Adipose tissue (tissue), 3 donors: ENCODE results near the gene DOCK1. TPM values are rescaled to one million over a fixed set of nuclear protein-coding genes. Genes with fewer than 3 reads are reported as not detected.

ENCODE experiments used
- H3K27ac ChIP-seq: one replicate; pipeline ENCODE4 v1.5.1; 2013; ENCODE audit warnings: low read depth, low read length
- WGBS, 3 donors: extraction: QIAGEN DNeasy Blood & Tissue Kit; methylation state at CpG; one replicate each; pipeline ENCODE4 v1.1.7; 2013; 5-methylcytosine and 5-hydroxymethylcytosine counted together
- polyA plus RNA-seq, 3 donors: library from polyadenylated mRNA; stranded (reverse); fragments of 200-250 nt; gene quantifications; one replicate each; pipeline ENCODE4 v1.2.3, GENCODE V29; 2013
- donor health status: healthy with polysubstance abuse.
- donor health status: Bipolar disorder and iron deficiency.
- donor health status: healthy.

DOCK1 gene
- polyA plus RNA-seq, 3 donors = 9.5 to 21.6 (median 21.5) TPM

GRCh38 chr10:127014671-127015070, 109.4 kb downstream of the DOCK1 start:
- H3K27ac ChIP-seq = no peak overlapping the region
- WGBS, 3 donors = 82 to 90% (median 89%) methylated on average over 4 of the region's 4 CpGs

GRCh38 chr10:127015373-127015772, 110.1 kb downstream of the DOCK1 start:
- 95 to 96% (median 95%) methylated on average over 12 of the region's 12 CpGs for WGBS, 3 donors
- no peak overlapping the region for H3K27ac ChIP-seq

- 89 to 96% (median 94%) methylated on average over 11 of the region's 11 CpGs for WGBS, 3 donors
- no peak overlapping the region for H3K27ac ChIP-seq
These were observed 111.1 kb downstream of the DOCK1 start for GRCh38 chr10:127016331-127016730.

GRCh38 chr10:127017541-127018297, 112.5 kb downstream of the DOCK1 start:
- WGBS, 3 donors = 93 to 95% (median 93%) methylated on average over 20 of the region's 20 CpGs
- H3K27ac ChIP-seq = no peak overlapping the region

- WGBS, 3 donors = 91 to 94% (median 93%) methylated on average over 4 of the region's 4 CpGs
- no peak overlapping the region for H3K27ac ChIP-seq
These were observed 113.0 kb downstream of the DOCK1 start for GRCh38 chr10:127018298-127018650.

GRCh38 chr10:127018766-127019165, 113.5 kb downstream of the DOCK1 start:
- WGBS, 3 donors = 97 to 99% (median 97%) methylated on average over 8 of the region's 8 CpGs

GRCh38 chr10:127020260-127020659, 115.0 kb downstream of the DOCK1 start:
- WGBS, 3 donors = 88 to 97% (median 90%) methylated on average over 3 of the region's 3 CpGs
- H3K27ac ChIP-seq = no peak overlapping the region

More at GRCh38 chr10:127018766-127019165, 113.5 kb downstream of the DOCK1 start:
- H3K27ac ChIP-seq = no peak overlapping the region

- H3K27ac ChIP-seq = no peak overlapping the region
- 83 to 93% (median 92%) methylated on average over 6 of the region's 6 CpGs for WGBS, 3 donors
These were observed 116.6 kb downstream of the DOCK1 start for GRCh38 chr10:127021801-127022200.

- no peak overlapping the region for H3K27ac ChIP-seq
- WGBS, 3 donors = 73 to 89% (median 82%) methylated on average over 13 of the region's 13 CpGs
These were observed 119.6 kb downstream of the DOCK1 start for GRCh38 chr10:127024685-127025435.

GRCh38 chr10:127027786-127028185, 122.6 kb downstream of the DOCK1 start:
- WGBS, 3 donors = 94 to 99% (median 96%) methylated on average over 9 of the region's 9 CpGs
- no peak overlapping the region for H3K27ac ChIP-seq

GRCh38 chr10:127028556-127028955, 123.3 kb downstream of the DOCK1 start:
- WGBS, 3 donors = 93 to 96% (median 95%) methylated on average over 8 of the region's 8 CpGs
- H3K27ac ChIP-seq = no peak overlapping the region

- WGBS, 3 donors = 97 to 99% (median 98%) methylated on average over 8 of the region's 8 CpGs
These were observed 123.8 kb downstream of the DOCK1 start for GRCh38 chr10:127029061-127029460.

GRCh38 chr10:127033216-127034033, 128.2 kb downstream of the DOCK1 start:
- no peak overlapping the region for H3K27ac ChIP-seq
- 81 to 92% (median 83%) methylated on average over 12 of the region's 12 CpGs for WGBS, 3 donors

More at GRCh38 chr10:127029061-127029460, 123.8 kb downstream of the DOCK1 start:
- H3K27ac ChIP-seq = no peak overlapping the region

- 75 to 84% (median 82%) methylated on average over 7 of the region's 7 CpGs for WGBS, 3 donors
- no peak overlapping the region for H3K27ac ChIP-seq
These were observed 128.9 kb downstream of the DOCK1 start for GRCh38 chr10:127034034-127034633.

- 90 to 95% (median 92%) methylated on average over 5 of the region's 5 CpGs for WGBS, 3 donors
- H3K27ac ChIP-seq = no peak overlapping the region
These were observed 129.6 kb downstream of the DOCK1 start for GRCh38 chr10:127034790-127035189.

GRCh38 chr10:127035827-127036226, 130.6 kb downstream of the DOCK1 start:
- no peak overlapping the region for H3K27ac ChIP-seq
- WGBS, 3 donors = 93 to 97% (median 97%) methylated on average over 4 of the region's 4 CpGs

- H3K27ac ChIP-seq = no peak overlapping the region
- 94 to 99% (median 96%) methylated on average over 4 of the region's 4 CpGs for WGBS, 3 donors
These were observed 131.8 kb downstream of the DOCK1 start for GRCh38 chr10:127036987-127037386.

GRCh38 chr10:127039435-127039834, 134.2 kb downstream of the DOCK1 start:
- WGBS, 3 donors = 94 to 98% (median 98%) methylated on average over 8 of the region's 8 CpGs
- no peak overlapping the region for H3K27ac ChIP-seq
